Measurements from ENCODE around the gene FHOD3.
A peak's percentile ranks its signal among the peaks of the same experiment; 100 is the strongest.
"Not testable (repeated sequence)": the region's sequence is repeated elsewhere in the genome, so short reads cannot be mapped to it uniquely, and the experiment has no call there.

FHOD3 gene

GRCh38 chr18:36688020-36688965 is 390.8 kb downstream of the FHOD3 start:
- DNase-seq, result peak; percentile 85

GRCh38 chr18:36692371-36692770 is 394.9 kb downstream of the FHOD3 start:
- DNase-seq, result no peak

GRCh38 chr18:36692921-36693332 is 395.4 kb downstream of the FHOD3 start:
- no peak for DNase-seq

- DNase-seq, result no peak
Observed at GRCh38 chr18:36693931-36694620, 396.6 kb downstream of the FHOD3 start.

GRCh38 chr18:36695806-36696205 is 398.3 kb downstream of the FHOD3 start:
- DNase-seq, result no peak

GRCh38 chr18:36697905-36698304 is 400.4 kb downstream of the FHOD3 start:
- DNase-seq, result no peak

- no peak for DNase-seq
Observed at GRCh38 chr18:36700955-36701354, 403.4 kb downstream of the FHOD3 start.

- DNase-seq, result no peak
Observed at GRCh38 chr18:36702401-36703013, 405.0 kb downstream of the FHOD3 start.

- DNase-seq, result no peak
Observed at GRCh38 chr18:36704156-36704555, 406.6 kb downstream of the FHOD3 start.

- no peak for DNase-seq
Observed at GRCh38 chr18:36706134-36706881, 408.8 kb downstream of the FHOD3 start.

GRCh38 chr18:36708366-36708765 is 410.9 kb downstream of the FHOD3 start:
- no peak for DNase-seq

- DNase-seq, result no peak
Observed at GRCh38 chr18:36709315-36709714, 411.8 kb downstream of the FHOD3 start.

GRCh38 chr18:36711014-36711725 is 413.7 kb downstream of the FHOD3 start:
- DNase-seq, result no peak

- no peak for DNase-seq
Observed at GRCh38 chr18:36711813-36712444, 414.4 kb downstream of the FHOD3 start.

GRCh38 chr18:36714476-36714875 is 417.0 kb downstream of the FHOD3 start:
- DNase-seq, result no peak

GRCh38 chr18:36717422-36718110 is 420.1 kb downstream of the FHOD3 start:
- no peak for DNase-seq

GRCh38 chr18:36718705-36719328 is 421.3 kb downstream of the FHOD3 start:
- DNase-seq, result peak; percentile 82

GRCh38 chr18:36719630-36720029 is 422.1 kb downstream of the FHOD3 start:
- DNase-seq, result no peak

- DNase-seq, result not testable (repeated sequence)
Observed at GRCh38 chr18:36721351-36721750, 423.8 kb downstream of the FHOD3 start.

- no peak for DNase-seq
Observed at GRCh38 chr18:36724169-36724568, 426.7 kb downstream of the FHOD3 start.

- no peak for DNase-seq
Observed at GRCh38 chr18:36724591-36725001, 427.1 kb downstream of the FHOD3 start.

All from hematopoietic multipotent progenitor cell treated with erythropoietin and hydrocortisone succinate and interleukin-3 and kit ligand, for 4 days (in vitro differentiated cells).